GM19372 (cell line): ENCODE measurements around the gene SLC66A1.

ENCODE experiments used
- ATAC-seq: cut with Tn5 transposase; IDR thresholded peaks from one replicate; pipeline ENCODE4 v1.9.1; 2021; ENCODE audit warnings: mild to moderate bottlenecking, low read depth, moderate library complexity; ENCODE audit not compliant: unreplicated experiment

SLC66A1 gene

GRCh38 chr1:19360432-19360831 is 48.3 kb downstream of the SLC66A1 start:
- no peak for ATAC-seq

- ATAC-seq, result no peak
These were observed 48.9 kb downstream of the SLC66A1 start for GRCh38 chr1:19360843-19361610.

- ATAC-seq, result no peak
These were observed 49.6 kb downstream of the SLC66A1 start for GRCh38 chr1:19361611-19362147.

GRCh38 chr1:19363536-19364152 is 51.5 kb downstream of the SLC66A1 start:
- ATAC-seq, result no peak

- ATAC-seq, result no peak
These were observed 53.6 kb downstream of the SLC66A1 start for GRCh38 chr1:19365721-19366120.

GRCh38 chr1:19366599-19367536 is 54.7 kb downstream of the SLC66A1 start:
- no peak for ATAC-seq

GRCh38 chr1:19367584-19368041 is 55.5 kb downstream of the SLC66A1 start:
- ATAC-seq, result no peak

- ATAC-seq, result no peak
These were observed 55.9 kb downstream of the SLC66A1 start for GRCh38 chr1:19368050-19368449.

- no peak for ATAC-seq
These were observed 56.8 kb downstream of the SLC66A1 start for GRCh38 chr1:19368964-19369363.

GRCh38 chr1:19369396-19370090 is 57.4 kb downstream of the SLC66A1 start:
- no peak for ATAC-seq

GRCh38 chr1:19370453-19371170 is 58.5 kb downstream of the SLC66A1 start:
- no peak for ATAC-seq

- no peak for ATAC-seq
These were observed 59.4 kb downstream of the SLC66A1 start for GRCh38 chr1:19371226-19372135.

GRCh38 chr1:19372136-19372514 is 60.0 kb downstream of the SLC66A1 start:
- no peak for ATAC-seq

- ATAC-seq, result no peak
These were observed 60.5 kb downstream of the SLC66A1 start for GRCh38 chr1:19372602-19373001.

GRCh38 chr1:19373211-19374082 is 61.3 kb downstream of the SLC66A1 start:
- ATAC-seq, result no peak

- ATAC-seq, result no peak
These were observed 62.1 kb downstream of the SLC66A1 start for GRCh38 chr1:19374083-19374801.

- no peak for ATAC-seq
These were observed 62.8 kb downstream of the SLC66A1 start for GRCh38 chr1:19374926-19375325.
